HG03378 (cell line): ENCODE measurements around the gene CBARP.

Experiments used
- ATAC-seq: cut with Tn5 transposase; IDR thresholded peaks from one replicate; pipeline ENCODE4 v1.9.1; 2021; ENCODE audit warnings: mild to moderate bottlenecking, moderate library complexity; ENCODE audit not compliant: unreplicated experiment

Gene CBARP, protein sequence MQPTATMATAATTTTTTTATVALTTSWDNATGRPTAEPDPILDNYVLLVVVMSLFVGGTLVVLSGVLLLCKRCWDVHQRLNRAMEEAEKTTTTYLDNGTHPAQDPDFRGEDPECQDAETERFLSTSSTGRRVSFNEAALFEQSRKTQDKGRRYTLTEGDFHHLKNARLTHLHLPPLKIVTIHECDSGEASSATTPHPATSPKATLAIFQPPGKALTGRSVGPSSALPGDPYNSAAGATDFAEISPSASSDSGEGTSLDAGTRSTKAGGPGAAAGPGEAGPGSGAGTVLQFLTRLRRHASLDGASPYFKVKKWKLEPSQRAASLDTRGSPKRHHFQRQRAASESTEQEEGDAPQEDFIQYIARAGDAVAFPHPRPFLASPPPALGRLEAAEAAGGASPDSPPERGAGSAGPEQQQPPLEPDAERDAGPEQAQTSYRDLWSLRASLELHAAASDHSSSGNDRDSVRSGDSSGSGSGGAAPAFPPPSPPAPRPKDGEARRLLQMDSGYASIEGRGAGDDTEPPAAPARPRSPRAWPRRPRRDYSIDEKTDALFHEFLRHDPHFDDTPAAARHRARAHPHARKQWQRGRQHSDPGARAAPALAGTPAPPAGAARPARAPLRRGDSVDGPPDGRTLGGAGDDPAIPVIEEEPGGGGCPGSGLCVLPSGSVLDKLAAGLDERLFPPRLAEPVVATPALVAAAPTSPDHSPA

DNA sequence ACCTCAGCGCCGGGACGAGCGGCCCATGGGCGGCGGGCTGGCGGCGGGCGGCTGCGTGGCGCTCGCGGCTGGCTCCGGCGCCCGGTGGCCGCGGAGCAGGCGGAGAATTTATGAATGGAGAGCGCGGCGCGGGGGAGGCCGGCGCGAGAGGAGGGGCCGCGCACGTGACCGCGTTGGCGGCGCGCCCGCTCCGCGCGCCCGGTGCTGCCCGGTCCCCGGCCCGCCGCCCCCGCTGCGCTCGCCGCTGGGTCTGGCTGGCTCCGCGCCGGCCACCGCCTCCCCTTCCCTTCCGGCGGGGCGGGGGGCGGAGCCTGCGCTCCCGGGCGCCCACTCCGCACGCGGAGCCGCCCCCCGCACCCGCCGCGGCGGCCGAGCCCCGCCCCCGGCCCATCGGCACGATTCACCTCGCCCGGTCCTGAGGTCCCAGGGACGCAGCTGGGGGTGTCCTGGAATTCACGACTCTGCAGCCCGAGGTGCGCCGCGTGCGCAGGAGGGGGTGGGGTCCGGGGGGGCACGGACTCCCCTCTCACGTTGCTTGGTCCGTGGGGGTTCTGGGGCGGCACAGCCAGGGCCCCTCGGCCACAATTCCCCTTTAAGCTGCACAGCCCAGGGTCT lies at the start of gene CBARP:
Gene CBARP (minus strand): TSS at position 252 of the 615 bp plus-strand sequence. CDS start 1,905 bp downstream, outside the sequence.
- no peak for ATAC-seq

DNA sequence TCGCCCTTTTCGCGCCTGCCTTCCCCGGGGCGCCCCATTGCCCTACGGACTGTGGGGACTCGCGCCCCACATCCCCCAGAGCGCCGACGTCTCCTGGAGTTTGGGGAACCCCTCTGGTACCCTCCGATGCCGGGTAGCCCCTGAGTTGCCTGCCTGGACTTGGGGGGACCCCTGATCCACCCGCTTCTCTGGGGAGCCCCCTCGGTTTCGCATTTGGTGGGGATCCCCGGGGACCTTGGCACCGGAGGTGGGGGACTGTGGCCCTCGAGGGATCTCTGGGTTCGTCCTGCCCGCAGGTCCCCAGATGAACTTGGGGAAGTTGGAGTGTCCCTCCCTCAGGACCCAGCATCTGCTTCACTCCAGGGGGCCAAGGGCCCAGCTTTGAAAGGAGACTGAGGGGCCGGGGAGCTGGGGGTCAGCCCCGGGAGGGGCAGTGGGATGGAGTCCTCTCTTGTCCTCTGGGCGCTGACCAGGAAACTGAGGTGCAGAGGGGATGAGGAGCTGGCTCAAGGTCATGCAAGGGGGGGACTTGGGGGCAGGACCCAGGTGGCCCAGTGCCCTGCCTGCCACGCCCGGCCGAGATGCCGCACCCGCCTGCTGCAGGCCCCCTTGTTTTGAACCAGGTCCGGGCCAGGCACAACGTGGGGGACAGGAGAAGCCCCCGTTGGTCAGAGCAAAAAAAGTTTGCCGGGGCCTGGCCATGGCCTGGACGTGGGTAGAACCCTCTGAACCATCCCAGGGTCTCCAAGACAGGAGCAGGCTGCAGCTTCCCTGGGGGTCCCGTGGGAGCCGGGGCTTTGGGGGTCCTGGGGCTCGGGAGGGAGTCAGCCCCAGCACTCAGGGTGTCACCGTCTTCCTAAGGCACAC lies 48.9 kb upstream of the CBARP start:
- no peak for ATAC-seq

DNA sequence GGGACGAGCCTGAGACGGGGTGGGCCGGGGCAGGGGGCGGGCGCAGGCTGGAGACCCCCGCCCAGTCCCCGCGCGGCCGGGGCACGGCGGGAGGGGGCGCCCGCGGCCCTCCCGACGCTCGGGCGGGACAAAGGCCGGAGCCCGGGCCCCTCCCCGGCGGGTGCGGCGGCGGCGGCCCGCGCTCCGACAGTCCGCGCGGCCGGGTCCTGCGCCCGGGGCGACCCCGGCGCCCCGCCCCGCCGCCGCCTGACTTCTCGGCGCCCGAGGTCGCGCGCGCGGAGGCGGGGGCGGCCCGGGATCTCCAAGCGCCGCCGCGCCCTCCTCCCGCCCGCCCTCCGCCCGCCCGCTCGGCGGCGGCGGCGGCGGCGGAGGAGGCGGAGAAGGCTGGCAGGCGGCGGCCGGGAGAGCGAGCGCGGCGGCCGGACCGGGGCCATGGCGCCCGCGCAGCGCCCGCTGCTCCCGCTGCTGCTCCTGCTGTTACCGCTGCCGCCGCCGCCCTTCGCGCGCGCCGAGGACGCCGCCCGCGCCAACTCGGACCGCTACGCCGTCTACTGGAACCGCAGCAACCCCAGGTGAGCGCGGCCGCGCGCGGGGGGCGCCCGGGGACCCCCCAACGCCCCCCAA lies 48.0 kb upstream of the CBARP start, which contains the start of gene EFNA2:
Gene EFNA2 (plus strand): TSS at position 137 of the 624 bp plus-strand sequence. CDS start 296 bp downstream, at position 433.
- ATAC-seq = no peak

DNA sequence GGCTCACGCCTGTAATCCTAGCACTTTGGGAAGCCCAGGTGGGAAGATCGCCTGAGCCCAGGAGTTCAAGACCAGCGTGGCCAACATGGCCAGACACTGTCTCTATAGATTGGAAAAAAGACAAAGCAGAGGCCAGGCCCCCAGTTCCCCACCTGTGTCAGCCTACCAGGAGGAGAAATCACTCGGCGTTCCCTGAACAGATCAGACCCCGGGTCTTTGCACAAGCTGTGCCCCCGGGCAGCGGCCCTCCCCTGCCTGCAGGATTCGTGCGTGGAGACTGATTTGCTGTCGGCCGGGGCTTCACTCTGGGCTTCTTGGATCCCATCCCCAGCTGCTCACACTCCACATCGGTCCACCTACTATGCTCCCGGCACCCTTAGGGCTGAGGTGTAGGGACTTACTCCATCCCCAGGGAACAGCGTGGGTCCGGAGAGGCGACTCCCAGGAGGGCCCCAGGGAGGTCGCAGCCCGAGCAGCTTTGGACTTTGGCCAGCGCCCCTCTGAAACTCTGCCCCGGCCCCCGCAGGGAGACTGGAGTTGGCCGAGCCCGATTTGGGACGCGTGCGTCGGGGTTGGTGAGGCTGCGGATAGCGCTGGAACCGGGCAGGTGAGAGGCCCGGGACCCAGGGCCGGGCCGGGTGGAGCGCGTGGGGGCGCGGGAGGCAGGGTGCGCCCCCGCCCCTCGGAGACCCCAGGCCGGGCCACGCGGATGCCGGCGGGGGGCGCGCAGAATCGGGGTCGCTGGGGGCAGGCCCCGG lies 47.4 kb upstream of the CBARP start:
- no peak for ATAC-seq

DNA sequence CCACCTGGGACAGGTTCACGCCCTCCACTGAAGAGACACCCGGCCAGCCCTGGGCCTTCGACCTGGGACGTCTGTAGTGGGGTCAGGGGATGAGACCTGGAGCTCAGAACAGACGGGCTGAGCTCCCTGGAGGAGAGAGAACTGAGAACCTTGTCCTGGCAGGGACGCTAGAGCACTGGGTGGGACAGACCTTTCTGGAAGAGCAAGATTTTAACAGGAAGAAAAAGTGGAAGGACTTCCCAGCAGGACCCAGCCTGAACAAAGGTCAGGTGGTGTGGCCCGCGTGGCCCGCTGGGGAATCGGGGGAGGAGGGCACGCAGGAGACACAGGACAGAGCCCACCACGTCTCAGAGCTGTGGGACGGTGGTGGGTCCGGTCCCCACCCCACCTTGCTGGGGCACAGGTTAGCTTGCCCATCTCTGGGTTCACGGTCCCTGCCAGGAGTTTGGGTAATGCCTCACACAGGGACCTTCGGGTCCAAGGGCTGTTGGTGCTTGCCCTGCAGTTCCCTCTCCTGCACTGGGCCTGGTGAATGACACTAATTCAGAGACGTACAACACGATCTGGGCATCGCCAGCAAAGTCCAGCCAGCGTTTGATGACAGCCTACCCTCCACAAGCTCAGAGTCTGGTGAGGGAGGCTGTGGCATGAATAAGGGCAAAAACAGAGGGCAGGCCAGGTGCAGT lies 46.6 kb upstream of the CBARP start:
- no peak for ATAC-seq

DNA sequence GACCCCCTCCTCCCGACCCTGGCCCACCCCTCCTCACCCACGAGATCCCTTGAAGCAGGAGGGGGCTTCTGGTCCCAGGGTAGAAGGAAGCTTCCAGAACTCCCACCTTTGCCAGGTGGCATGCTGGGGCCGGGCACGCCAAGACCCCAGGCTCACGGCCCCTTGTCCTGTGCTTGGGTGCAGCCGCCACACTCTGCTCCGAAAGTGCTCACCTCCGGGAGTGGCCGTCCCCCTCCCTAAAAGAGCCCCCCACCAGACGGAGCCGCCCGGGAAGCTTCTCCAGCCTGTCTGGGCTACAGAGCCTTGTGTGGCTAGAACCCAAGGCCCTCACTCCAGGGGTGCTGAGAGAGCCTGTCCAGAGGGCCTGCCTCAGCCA lies 46.1 kb upstream of the CBARP start:
- no peak for ATAC-seq

DNA sequence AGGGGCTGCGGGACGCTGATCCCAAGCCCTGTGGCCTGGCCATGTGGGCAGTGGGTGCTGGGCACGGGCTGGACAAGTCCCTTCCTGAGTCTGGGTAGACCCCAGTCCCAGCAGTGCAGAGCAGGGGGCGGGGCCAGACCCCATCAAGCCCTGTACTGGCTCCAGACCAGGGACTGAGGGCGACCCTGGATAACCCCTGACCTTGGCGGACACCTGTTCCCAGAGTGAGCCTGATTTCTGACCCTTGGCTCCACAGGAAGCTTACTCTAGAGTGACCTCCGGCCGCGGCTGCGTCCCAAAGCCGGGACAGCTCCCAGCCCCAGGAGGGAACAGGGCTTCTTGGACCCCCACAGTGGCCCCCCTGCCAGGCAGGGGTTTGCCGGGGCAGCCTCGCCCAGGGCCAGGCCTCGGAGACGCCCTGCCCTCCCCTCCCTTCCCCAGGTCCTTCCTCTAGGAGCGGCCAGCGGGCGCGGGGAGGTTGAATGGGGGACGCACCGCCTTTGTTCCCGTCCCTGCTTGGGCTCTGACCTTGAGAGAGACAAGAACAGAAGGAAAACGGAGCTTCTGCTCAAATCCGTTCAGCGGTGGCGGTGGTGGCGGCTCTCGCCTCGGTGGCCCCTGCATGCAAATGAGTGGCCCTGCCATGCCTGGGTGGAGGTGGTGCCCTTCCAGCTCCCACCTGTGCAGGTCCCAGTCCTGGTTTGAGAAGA lies 45.6 kb upstream of the CBARP start:
- ATAC-seq = no peak

DNA sequence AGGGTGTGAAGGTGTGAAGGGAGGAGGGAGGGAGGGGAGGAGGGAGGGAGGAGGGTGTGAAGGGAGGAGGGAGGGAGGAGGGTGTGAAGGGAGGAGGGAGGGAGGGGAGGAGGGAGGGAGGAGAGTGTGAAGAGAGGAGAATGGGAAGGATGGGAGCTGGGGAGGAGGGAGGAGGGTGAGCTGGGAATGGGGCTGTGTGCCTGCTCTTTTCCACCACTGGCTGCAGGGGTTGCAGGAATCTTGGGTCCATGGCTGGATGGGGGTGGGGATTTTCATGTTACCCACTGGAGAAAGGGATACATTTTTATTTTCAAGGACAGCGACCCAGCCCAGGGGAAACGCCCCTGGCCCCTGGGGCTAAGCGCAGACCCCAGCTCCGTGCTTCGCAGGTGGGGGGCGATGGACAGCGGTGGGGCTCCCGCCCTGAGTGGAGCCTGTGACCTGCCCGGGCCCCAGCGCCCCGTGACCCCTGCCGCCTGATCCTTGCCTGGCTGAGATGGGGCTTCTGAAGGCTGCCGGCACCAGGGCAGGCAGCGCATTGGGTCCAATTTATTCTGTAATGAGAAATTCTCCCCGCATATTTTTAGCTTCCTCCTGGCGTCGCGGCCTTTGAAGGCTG lies 44.9 kb upstream of the CBARP start:
- ATAC-seq = no peak

DNA sequence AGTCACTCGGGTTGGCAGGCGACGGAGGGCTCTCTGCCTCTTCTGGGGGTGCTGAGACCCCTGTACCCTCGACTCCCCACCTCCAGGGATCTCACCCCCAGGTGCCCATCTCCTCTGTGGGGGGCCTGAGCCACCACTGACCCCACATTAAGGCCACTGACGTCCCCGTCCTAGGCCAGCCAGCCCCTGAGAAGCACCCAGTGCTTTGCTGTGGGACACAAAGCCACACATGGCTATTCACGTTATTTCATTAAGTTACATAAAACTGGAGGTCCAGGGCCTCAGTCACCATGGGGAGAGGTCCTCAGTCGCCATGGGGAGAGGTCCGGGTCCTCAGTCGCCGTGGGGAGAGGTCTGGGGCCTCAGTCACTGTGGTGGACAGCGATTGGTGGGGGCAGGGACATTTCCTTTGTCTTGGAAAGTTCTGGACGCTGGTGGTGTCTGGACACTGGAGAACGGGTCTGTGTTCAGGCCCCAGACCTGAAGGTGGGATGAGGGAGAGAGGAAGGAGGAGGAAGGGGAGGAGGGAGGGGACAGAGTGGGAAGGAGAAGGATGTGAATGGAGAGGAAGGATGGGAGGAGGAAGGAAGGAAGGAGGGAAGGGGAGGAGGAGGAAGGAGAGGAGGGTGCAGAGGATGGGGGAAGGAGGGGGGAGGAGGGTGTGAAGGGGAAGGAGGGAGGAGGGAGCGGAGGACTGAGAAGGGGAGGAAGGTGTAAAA lies 43.9 kb upstream of the CBARP start:
- ATAC-seq = no peak

DNA sequence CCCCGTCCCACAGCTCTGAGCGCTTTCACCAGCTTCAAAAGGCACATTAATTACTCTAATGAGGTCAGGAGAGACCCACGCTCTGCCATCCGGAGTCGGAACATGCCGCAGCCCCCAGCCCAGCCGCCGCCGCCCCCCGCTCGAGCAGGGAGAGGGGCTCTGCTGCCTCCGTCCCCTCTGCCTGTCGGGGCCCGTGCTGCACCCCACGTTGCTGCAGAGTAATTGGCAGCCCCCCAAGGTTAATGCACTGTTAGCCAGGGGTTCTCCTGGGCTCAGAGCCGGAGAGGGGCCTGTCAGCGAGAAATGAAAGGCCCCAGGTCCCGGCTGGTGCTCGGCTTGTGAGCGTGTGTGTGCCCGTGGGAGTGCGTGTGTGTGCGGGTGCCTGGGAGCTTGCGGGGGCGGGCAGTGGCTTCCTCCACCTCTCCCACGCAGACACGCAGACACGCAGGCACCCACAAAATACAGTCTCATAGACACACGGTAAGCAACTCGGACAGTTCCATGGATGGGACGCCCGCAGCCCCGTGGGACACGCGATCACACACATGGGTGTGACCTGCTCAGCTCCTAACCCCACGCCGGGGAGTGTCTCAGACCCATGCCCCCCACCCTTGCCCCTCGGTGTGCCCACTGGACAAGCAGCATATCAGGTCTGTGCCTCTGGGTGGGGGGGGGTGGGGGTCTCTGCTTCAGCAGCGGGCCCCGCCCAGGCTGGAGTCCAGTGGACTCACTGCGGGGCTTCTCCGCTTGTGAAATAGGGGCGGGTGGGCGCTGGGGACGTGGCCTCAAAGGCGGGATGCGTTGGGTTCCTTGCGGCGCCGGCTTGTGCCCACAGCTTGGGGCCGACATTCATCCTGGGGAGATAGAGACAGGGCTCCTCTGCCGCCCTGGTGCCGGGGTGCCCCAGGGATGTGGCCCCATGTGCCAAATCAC lies 43.1 kb upstream of the CBARP start:
- no peak for ATAC-seq

DNA sequence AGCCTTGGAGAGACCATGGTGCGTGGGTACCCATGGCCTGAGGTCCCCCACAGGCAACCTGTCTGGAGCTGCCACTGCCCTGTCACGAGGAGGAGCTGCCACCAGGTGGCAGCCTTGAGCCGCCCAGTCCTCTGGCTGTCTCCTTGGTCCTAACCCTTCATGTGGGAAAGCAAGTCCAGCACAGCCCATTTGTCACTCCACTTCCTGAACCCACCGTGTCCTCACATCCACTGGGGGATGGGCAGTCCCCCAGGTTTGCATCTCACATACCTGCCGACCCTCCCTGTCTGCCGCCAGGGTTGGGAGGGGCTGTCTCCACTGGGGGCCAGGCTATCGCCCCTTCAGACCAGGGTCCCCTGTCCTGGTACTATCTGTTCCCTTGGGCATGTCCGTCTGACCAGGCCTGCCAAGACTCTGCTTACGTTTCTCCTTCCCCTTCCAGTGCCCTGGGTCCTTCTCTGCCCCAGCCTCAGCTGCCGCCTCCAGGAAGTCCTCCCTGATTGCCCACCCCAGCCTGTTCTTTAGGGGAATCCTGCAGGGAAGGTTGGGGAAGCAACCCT lies 42.1 kb upstream of the CBARP start:
- ATAC-seq = no peak

DNA sequence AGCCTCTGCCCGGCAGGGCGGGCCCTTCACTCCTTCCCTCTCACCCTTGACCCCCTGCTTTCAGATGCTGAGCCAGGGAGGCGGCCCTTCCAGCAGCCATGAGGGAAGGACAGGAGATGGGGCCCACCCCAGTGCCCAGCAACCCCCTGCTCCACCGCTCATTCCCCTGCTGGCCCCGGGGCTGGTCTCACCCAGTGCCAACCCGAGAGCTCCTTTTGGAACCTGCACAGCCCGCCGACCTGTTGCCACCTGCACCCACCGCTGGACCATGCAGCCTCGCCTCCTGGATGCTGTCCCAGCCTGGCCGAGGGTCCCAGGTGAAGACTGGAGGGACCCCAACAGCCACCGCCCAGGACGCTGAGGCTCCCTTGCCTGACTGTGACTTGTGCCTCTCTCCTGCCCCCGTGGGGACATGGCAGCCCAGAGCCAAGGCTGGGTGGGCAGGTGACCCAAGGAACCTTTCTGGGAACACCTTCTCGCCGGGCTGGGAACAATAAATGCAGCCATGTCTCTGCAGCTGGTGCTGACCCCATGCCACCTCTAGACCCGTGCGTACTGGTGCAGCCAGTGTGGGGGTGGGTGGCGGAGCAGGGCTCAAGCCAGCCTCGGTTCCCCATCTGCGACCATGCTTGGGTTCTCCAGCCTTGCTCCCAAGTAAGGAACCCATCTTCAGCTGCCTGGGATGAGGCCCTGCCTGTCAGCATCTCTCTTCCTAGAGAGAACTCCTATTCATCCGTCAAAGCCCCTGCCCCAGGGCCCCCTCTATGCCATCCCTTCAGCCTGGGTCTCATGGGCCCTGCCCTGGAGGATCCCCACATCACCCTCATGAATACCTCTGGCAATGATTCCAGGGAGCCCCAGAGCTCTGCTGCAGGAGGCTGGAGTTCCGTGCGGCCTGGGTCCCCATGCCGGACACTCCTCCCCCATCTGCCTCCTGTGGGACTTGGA lies 41.2 kb upstream of the CBARP start:
- no peak for ATAC-seq

DNA sequence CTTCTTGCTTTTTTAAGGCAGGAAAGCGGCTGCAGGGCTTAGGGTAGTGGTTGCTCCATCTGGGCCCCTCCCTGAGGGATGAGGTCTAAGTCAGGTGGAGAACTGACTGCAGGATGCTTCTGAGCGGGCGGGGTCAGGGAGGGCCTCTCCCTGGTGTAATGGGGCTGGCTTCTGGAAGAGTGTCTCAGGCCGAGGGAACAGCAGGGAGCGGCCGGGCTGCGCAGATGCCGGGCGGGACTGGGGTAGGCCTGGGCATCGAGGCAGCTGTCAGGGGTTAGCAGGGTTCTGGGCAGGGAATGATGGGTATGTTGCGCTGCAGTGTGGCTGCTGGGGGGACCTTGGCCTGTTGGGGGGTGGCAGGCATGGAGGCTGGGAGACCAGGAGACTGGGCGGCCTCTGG lies 40.3 kb upstream of the CBARP start:
- no peak for ATAC-seq

DNA sequence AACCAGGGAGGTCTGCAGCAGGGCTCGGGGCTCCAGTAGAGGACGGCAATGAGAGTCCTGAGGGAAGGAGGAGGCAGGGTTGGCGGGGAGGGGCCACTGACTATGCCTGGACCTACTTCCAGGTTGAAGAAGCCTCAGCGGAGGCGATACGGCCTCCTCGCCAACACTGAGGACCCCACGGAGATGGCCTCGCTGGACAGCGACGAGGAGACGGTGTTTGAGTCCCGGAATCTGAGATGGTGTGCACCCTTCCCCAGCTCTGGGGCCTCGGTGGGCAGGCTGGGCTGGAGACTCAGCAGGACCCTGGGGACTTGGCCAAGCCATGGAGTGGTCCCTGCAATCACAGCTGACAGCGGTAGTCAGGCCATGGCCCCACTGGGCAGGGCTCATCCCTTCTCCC lies 39.3 kb upstream of the CBARP start:
- ATAC-seq = no peak

DNA sequence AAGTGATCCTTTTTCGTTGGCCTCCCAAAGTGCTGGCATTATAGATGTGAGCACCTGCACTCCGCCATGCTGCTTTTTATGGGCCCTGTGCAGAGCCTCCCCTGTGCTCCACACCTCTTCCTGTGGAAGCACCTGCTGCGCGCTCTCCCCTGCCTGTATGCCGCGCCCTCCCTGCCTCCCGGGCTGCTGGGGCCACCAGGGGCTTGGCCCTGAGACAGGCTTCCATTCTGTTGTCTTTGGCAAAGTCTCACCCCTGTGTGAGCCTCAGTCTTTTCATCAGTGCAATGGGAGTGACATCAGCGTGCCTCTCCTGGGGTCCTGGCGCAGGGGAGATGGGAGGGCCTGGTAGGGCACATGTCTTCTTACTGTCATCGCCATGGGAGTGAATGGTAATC lies 38.8 kb upstream of the CBARP start:
- ATAC-seq = no peak
